Measurements from ENCODE around the gene CENPX. TPM values are rescaled to one million over a fixed set of nuclear protein-coding genes. Genes with fewer than 3 reads are reported as not detected.
A peak's percentile ranks its signal among the peaks of the same experiment; 100 is the strongest.

Gene CENPX
- total and polyA plus RNA-seq, 12 donors: 11.2 to 75.9 (median 47.9) TPM

- TF ChIP-seq POLR2A (IDR thresholded peaks at IDR 0.05) (no peak), CTCF (IDR thresholded peaks at IDR 0.05) (no peak)
- Histone ChIP-seq H3K27ac (no peak overlapping the region), H3K9me3 (replicated peaks in 1 of 3) (no peaks in the 10 kb centered on the region), H3K4me3 (no peak overlapping the region), H3K36me3 (replicated peaks in 1 of 2) (peaks cover 0 to 44% of the 10 kb centered on the region in 2 donors), H3K4me1 (replicated peaks in 1 of 2) (peaks cover 17 to 21% of the 10 kb centered on the region in 2 donors), H3K27me3 (no peaks in the 10 kb centered on the region)
- WGBS, 4 donors: 95 to 100% (median 97%) methylated on average over 5 to 16 of the region's 16 CpGs
- intact Hi-C loops (cut with DNase I): no loop called here
- peak in 1 of 7 donors; percentile 5 for DNase-seq
These were observed 26.9 kb upstream of the CENPX start for GRCh38 chr17:82049521-82049971.

GRCh38 chr17:82049106-82049505, 26.4 kb upstream of the CENPX start:
- 86 to 94% (median 89%) methylated on average over 5 to 8 of the region's 8 CpGs for WGBS, 4 donors
- H3K9me3 ChIP-seq (replicated peaks in 1 of 3): no peaks in the 10 kb centered on the region
- H3K4me3 ChIP-seq: no peak overlapping the region
- intact Hi-C loops (cut with DNase I): no loop called here
- DNase-seq: peak in 1 of 7 donors; percentile 4
- peaks cover 0 to 39% of the 10 kb centered on the region in 2 donors for H3K36me3 ChIP-seq (replicated peaks in 1 of 2)
- TF ChIP-seq POLR2A (IDR thresholded peaks at IDR 0.05): no peak
- TF ChIP-seq CTCF (IDR thresholded peaks at IDR 0.05): no peak
- no peaks in the 10 kb centered on the region for H3K27me3 ChIP-seq
- H3K4me1 ChIP-seq (replicated peaks in 1 of 2): peaks cover 17 to 21% of the 10 kb centered on the region in 2 donors
- H3K27ac ChIP-seq: no peak overlapping the region

GRCh38 chr17:82048571-82048971, 25.9 kb upstream of the CENPX start:
- no peak for DNase-seq
- Histone ChIP-seq H3K4me1 (replicated peaks in 1 of 2) (peaks cover 17 to 20% of the 10 kb centered on the region in 2 donors), H3K27me3 (no peaks in the 10 kb centered on the region), H3K36me3 (replicated peaks in 1 of 2) (peaks cover 0 to 34% of the 10 kb centered on the region in 2 donors), H3K27ac (no peak overlapping the region), H3K4me3 (no peak overlapping the region), H3K9me3 (replicated peaks in 1 of 3) (no peaks in the 10 kb centered on the region)
- intact Hi-C loops (cut with DNase I): no loop called here
- TF ChIP-seq POLR2A (IDR thresholded peaks at IDR 0.05) (no peak), CTCF (IDR thresholded peaks at IDR 0.05) (no peak)
- WGBS, 4 donors: 84 to 87% (median 86%) methylated on average over 19 to 20 of the region's 20 CpGs

GRCh38 chr17:82047914-82048570, 25.4 kb upstream of the CENPX start:
- Histone ChIP-seq H3K27ac (no peak overlapping the region), H3K27me3 (no peaks in the 10 kb centered on the region), H3K4me1 (replicated peaks in 1 of 2) (peaks cover 15% of the 10 kb centered on the region in 2 donors), H3K4me3 (no peak overlapping the region), H3K36me3 (replicated peaks in 1 of 2) (peaks cover 0 to 31% of the 10 kb centered on the region in 2 donors), H3K9me3 (replicated peaks in 1 of 3) (no peaks in the 10 kb centered on the region)
- WGBS, 4 donors: 87 to 90% (median 90%) methylated on average over 9 to 25 of the region's 25 CpGs
- intact Hi-C loops (cut with DNase I): no loop called here
- DNase-seq: no peak
- TF ChIP-seq CTCF (IDR thresholded peaks at IDR 0.05): no peak
- TF ChIP-seq POLR2A (IDR thresholded peaks at IDR 0.05): no peak

Measured in adrenal gland (tissue), 12 donors.